ENCODE measurements around the gene SHOC1.

The SHOC1 gene

DNA sequence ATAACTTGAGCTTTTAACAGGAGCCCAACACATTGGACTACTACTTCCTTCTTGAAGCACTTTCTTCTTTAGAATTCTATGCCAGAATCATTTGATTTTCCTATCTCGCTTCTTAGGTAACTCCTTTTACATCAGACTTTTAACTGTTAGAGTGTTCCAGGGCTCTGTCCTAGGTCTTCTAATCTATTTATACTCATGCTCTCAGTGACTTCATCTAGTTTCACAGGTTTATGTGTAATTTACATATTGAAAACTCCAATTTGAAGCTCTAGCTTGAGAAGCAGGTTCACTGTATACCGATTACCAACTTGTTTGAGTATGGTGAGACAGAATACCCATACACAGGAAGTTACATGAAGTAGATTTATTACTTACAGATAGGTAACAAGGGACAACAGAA lies 11.3 kb downstream of the SHOC1 start:
- no peak for DNase-seq (ENCODE audit: low read depth)
- H3K4me3 ChIP-seq (ENCODE audit: low read depth, low read length): no peak overlapping the region
- TF ChIP-seq MYC (IDR thresholded peaks at IDR 0.05; ENCODE audit: low read depth, low read length) (no peak), POLR2A (IDR thresholded peaks at IDR 0.05; ENCODE audit: extremely low read depth, insufficient read length) (no peak)
- TF ChIP-seq, protein P1, sequence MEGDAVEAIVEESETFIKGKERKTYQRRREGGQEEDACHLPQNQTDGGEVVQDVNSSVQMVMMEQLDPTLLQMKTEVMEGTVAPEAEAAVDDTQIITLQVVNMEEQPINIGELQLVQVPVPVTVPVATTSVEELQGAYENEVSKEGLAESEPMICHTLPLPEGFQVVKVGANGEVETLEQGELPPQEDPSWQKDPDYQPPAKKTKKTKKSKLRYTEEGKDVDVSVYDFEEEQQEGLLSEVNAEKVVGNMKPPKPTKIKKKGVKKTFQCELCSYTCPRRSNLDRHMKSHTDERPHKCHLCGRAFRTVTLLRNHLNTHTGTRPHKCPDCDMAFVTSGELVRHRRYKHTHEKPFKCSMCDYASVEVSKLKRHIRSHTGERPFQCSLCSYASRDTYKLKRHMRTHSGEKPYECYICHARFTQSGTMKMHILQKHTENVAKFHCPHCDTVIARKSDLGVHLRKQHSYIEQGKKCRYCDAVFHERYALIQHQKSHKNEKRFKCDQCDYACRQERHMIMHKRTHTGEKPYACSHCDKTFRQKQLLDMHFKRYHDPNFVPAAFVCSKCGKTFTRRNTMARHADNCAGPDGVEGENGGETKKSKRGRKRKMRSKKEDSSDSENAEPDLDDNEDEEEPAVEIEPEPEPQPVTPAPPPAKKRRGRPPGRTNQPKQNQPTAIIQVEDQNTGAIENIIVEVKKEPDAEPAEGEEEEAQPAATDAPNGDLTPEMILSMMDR (IDR thresholded peaks at IDR 0.05; ENCODE audit: low read depth, low read length): no peak
- TF ChIP-seq, protein P2, sequence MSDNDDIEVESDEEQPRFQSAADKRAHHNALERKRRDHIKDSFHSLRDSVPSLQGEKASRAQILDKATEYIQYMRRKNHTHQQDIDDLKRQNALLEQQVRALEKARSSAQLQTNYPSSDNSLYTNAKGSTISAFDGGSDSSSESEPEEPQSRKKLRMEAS (IDR thresholded peaks at IDR 0.05; ENCODE audit: low read depth, low read length): no peak

DNA sequence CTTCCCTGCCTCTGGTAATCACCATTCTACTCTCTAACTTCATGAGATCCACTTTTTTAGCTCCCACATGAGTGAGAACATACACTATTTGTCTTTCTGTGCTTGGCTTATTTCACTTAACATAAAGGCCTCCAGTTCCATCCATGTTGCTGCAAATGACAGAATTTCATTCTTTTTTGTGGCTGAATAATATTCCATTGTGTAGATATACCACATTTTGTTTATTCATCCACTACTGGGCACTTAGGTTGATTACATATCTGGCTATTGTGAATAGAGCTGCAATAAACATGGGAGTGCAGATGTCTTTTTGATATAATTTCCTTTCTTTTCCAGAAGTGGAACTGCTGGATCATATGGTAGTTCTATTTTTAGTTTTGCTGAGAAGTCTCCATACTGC lies 28.7 kb downstream of the SHOC1 start:
- H3K4me3 ChIP-seq (ENCODE audit: low read depth, low read length): no peak overlapping the region
- DNase-seq (ENCODE audit: low read depth): no peak
- TF ChIP-seq, protein P1 (IDR thresholded peaks at IDR 0.05; ENCODE audit: low read depth, low read length): no peak
- TF ChIP-seq, protein P2 (IDR thresholded peaks at IDR 0.05; ENCODE audit: low read depth, low read length): no peak
- TF ChIP-seq POLR2A (IDR thresholded peaks at IDR 0.05; ENCODE audit: extremely low read depth, insufficient read length): no peak
- TF ChIP-seq MYC (IDR thresholded peaks at IDR 0.05; ENCODE audit: low read depth, low read length): no peak

DNA sequence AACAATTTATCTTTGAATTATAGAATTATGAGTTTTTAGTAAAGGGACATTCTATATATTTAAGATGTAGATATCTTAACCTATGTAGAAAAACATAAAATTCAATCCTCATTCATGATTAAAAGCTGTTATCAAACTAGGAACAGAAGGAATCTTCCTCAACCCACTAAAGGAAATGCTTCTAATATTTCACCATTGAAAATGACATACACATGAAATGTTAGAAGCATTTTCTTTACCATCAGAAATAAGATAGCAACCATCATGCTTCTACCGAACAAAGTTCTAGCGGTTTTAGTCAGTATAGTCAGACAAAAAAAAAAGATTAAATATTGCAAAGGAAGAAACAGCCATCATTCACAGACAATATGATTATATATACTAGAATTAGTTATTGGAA lies 32.2 kb downstream of the SHOC1 start:
- H3K4me3 ChIP-seq (ENCODE audit: low read depth, low read length): no peak overlapping the region
- TF ChIP-seq MYC (IDR thresholded peaks at IDR 0.05; ENCODE audit: low read depth, low read length) (no peak), POLR2A (IDR thresholded peaks at IDR 0.05; ENCODE audit: extremely low read depth, insufficient read length) (no peak)
- TF ChIP-seq, protein P2 (IDR thresholded peaks at IDR 0.05; ENCODE audit: low read depth, low read length): no peak
- TF ChIP-seq, protein P1 (IDR thresholded peaks at IDR 0.05; ENCODE audit: low read depth, low read length): no peak
- DNase-seq (ENCODE audit: low read depth): no peak

DNA sequence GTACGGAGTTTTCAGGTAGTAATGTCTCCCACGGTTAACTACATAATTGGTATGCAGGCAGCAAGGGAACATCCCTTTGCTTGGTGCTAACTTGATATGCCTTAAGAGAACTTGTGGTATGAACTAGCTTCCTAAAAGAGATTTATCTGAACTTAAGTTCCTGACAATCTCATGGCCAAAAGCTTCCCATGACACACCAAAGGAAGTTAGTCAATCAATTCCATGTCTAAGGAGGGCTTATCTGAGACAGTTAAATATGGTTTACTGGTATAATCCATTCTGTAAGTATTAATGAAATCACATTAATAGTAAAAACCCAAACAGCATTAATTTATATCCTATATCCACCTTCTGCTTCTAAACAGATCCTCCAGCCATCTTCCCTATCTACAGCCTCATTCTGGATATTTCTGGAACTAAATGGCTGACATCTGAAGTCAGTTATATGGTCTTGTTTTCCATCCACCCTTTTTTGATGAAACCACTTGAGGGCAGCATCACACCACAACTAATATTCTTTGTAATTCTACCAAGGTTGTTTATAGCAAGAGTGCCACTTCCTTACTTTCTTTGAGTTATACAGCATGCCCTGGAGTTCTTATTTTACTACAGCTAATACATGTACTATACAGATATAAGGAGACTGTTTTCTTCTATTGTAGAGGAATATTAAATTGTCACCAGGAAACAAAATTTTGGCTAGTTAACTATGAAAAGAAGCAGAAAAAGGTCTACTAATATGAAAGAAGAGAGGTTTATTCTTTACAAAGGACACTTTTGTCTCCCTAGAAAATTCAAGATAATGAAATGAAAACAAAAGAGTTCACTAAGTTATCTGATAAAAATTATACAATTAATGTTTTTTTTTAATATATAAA lies 34.7 kb downstream of the SHOC1 start:
- TF ChIP-seq, protein P2 (IDR thresholded peaks at IDR 0.05; ENCODE audit: low read depth, low read length): no peak
- TF ChIP-seq, protein P1 (IDR thresholded peaks at IDR 0.05; ENCODE audit: low read depth, low read length): peak; percentile 31
- H3K4me3 ChIP-seq (ENCODE audit: low read depth, low read length): no peak overlapping the region
- peak; percentile 80 for DNase-seq (ENCODE audit: low read depth)

DNA sequence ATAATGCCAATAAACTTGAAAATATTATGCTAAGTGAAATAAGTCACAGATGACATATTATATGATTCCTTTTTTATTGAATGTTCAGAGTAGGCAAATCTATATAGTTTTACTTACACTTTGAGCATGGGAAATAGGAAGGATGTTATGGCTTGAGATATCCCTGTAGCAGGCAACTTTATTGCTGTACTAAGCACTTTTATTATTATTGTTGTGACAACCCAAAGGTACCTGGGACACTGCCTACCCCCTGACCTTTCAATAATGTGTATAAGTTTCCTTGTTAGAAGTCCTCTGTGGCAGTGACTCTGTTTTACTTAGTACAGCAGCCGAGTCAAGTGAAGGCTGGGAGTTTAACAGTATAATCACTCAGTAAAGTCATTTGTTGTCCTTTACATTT lies 39.9 kb downstream of the SHOC1 start:
- TF ChIP-seq, protein P2 (IDR thresholded peaks at IDR 0.05; ENCODE audit: low read depth, low read length): no peak
- no peak for TF ChIP-seq POLR2A (IDR thresholded peaks at IDR 0.05; ENCODE audit: extremely low read depth, insufficient read length)
- no peak for TF ChIP-seq MYC (IDR thresholded peaks at IDR 0.05; ENCODE audit: low read depth, low read length)
- TF ChIP-seq, protein P1 (IDR thresholded peaks at IDR 0.05; ENCODE audit: low read depth, low read length): no peak
- no peak for DNase-seq (ENCODE audit: low read depth)
- H3K4me3 ChIP-seq (ENCODE audit: low read depth, low read length): no peak overlapping the region

All from NB4 (cell line).